Stomach smooth muscle (tissue), 2 donors: ENCODE data around the gene DEAF1.

Experiments
- H3K27ac ChIP-seq: one replicate; pipeline ENCODE4 v1.7.0; 2013; ENCODE audit warnings: mild to moderate bottlenecking, low read length, inconsistent platforms
- H3K27me3 ChIP-seq, 2 donors: one replicate each; pipeline ENCODE4 v1.7.0; 2013; ENCODE audit warnings: low read length in 2 of 2; ENCODE audit not compliant: insufficient read depth in 2 of 2, control insufficient read depth in 1 of 2
- H3K36me3 ChIP-seq, 2 donors: one replicate each; pipeline ENCODE4 v1.7.0; 2013; ENCODE audit warnings: low read length in 2 of 2; ENCODE audit not compliant: control insufficient read depth in 2 of 2, insufficient read depth in 2 of 2
- H3K4me1 ChIP-seq: one replicate; pipeline ENCODE4 v1.7.0; 2013; ENCODE audit warnings: low read length; ENCODE audit not compliant: control insufficient read depth, insufficient read depth
- H3K4me3 ChIP-seq, 2 donors: one replicate each; pipeline ENCODE4 v1.7.0; 2013; ENCODE audit warnings: low read length in 2 of 2
- H3K9ac ChIP-seq, 2 donors: one replicate each; pipeline ENCODE4 v1.7.0; 2013; ENCODE audit warnings: low read length in 2 of 2, mild to moderate bottlenecking in 1 of 2
- H3K9me3 ChIP-seq, 2 donors: one replicate each; pipeline ENCODE4 v1.7.0; 2013; ENCODE audit warnings: low read length in 2 of 2; ENCODE audit not compliant: control insufficient read depth in 2 of 2
- donor health status: healthy.
- donor health status: Pancreatic carcinoma.

Gene DEAF1

GRCh38 chr11:727281-727701 is 32.3 kb upstream of the DEAF1 start:
- no peaks in the 10 kb centered on the region for H3K9me3 ChIP-seq
- no peak overlapping the region for H3K9ac ChIP-seq
- H3K4me1 ChIP-seq = peaks cover 25% of the 10 kb centered on the region

DNA sequence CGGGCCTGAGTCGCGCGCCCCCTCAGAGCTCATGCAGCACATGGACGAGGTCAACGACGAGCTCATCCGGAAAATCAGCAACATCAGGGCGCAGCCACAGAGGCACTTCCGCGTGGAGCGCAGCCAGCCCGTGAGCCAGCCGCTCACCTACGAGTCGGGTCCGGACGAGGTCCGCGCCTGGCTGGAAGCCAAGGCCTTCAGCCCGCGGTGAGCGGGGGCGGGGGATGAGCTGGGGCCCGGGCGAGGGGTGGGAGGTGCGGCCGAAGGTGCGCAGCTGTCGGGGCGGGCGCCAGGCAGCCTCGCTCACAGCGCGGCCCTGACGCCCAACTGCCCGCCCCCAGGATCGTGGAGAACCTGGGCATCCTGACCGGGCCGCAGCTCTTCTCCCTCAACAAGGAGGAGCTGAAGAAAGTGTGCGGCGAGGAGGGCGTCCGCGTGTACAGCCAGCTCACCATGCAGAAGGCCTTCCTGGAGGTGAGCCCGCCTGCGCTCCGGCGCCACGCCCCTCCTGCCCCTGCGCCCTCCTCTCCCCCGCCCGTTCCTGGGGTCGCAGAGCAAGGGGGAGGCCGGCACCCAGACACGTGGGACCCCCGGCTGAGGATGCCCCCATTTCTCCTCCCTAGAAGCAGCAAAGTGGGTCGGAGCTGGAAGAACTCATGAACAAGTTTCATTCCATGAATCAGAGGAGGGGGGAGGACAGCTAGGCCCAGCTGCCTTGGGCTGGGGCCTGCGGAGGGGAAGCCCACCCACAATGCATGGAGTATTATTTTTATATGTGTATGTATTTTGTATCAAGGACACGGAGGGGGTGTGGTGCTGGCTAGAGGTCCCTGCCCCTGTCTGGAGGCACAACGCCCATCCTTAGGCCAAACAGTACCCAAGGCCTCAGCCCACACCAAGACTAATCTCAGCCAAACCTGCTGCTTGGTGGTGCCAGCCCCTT is 31.5 kb upstream of the DEAF1 start:
- no peak overlapping the region for H3K27ac ChIP-seq
- H3K9ac ChIP-seq = no peak overlapping the region
- peaks cover 30% of the 10 kb centered on the region for H3K4me1 ChIP-seq
- peaks cover 26 to 75% of the 10 kb centered on the region in 2 donors for H3K27me3 ChIP-seq
- H3K36me3 ChIP-seq = no peaks in the 10 kb centered on the region
- H3K9me3 ChIP-seq = no peaks in the 10 kb centered on the region
- peak overlapping the region in 1 of 2 donors; percentile 29 for H3K4me3 ChIP-seq

More at GRCh38 chr11:727281-727701, 32.3 kb upstream of the DEAF1 start:
- no peak overlapping the region for H3K4me3 ChIP-seq
- no peaks in the 10 kb centered on the region for H3K36me3 ChIP-seq
- H3K27ac ChIP-seq = no peak overlapping the region
- H3K27me3 ChIP-seq = peaks cover 22 to 68% of the 10 kb centered on the region in 2 donors

- Histone ChIP-seq H3K27ac (no peak overlapping the region), H3K36me3 (no peaks in the 10 kb centered on the region), H3K9ac (no peak overlapping the region), H3K4me1 (peaks cover 36% of the 10 kb centered on the region), H3K4me3 (no peak overlapping the region), H3K27me3 (peaks cover 26 to 82% of the 10 kb centered on the region in 2 donors), H3K9me3 (no peaks in the 10 kb centered on the region)
These were observed 30.7 kb upstream of the DEAF1 start for GRCh38 chr11:725624-726202.

DNA sequence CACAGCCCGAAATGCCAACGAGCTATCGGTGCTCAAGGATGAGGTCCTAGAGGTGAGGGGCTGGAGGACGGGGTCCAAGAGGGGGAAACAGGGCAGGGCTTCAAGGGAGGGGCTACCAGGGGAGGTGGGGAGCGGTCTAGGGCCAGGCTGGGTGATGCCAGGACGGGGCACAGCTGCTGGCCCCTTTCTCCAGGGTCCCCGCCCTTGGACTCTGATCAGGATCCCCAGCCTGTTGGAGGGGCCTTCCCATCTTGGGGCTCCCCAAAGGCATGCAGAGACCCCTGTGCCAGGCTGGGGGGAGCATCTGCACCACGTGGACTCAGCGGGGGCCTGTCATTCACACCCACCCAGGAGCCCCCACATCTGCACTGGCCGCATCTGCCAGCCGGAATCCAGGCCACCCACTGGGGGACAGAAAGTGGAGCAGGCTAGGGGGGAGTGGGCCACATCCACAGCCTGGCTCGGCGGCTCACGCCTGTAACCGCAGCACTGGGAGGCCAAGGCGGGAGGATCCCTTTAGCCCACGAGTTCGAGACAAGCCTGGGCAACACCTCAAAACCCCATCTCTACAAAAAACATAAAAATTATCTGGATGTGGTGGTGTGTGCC is 29.9 kb upstream of the DEAF1 start:
- Histone ChIP-seq H3K4me3 (no peak overlapping the region), H3K4me1 (peaks cover 36% of the 10 kb centered on the region), H3K9ac (no peak overlapping the region), H3K36me3 (no peaks in the 10 kb centered on the region), H3K27me3 (peaks cover 28 to 86% of the 10 kb centered on the region in 2 donors), H3K9me3 (no peaks in the 10 kb centered on the region), H3K27ac (no peak overlapping the region)

GRCh38 chr11:724049-724777 is 29.2 kb upstream of the DEAF1 start:
- Histone ChIP-seq H3K9ac (no peak overlapping the region), H3K4me3 (no peak overlapping the region), H3K36me3 (no peaks in the 10 kb centered on the region), H3K27ac (no peak overlapping the region), H3K27me3 (peaks cover 27 to 81% of the 10 kb centered on the region in 2 donors), H3K9me3 (no peaks in the 10 kb centered on the region), H3K4me1 (peaks cover 36% of the 10 kb centered on the region)

DNA sequence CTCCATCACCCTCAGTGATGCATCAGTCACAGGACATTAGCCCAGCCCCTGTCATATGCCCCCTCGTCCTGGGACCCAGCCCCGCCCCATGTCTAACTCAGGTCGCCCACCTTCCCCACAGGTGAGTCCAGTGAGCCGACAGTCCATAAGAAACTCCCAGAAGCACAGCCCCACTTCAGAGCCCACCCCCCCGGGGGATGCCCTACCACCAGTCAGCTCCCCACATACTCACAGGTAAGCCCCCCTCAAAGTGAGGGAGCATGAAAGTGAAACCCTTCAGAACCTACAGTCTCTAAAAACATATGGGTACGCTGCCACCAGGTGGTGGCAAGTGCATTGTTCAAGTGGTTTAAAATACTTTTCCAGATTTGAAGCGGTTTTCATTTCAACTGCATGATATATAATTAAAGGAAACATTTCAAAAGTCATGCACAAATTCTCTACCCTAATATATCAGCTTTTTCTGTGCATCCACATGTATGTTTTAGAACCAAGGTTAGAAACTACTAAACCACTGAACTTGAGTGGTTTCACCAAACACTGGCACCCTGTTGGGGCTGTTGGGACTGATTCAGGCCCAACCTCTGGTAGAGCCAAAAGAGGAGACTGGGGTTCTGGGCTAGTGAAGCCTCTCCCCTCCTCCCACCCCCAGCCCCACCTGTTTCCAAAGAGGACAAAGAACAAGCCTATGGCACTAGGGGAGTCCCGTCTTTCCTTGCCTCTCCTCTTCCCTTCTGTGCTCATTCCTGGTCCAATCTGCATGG is 28.3 kb upstream of the DEAF1 start:
- Histone ChIP-seq H3K4me1 (peaks cover 32% of the 10 kb centered on the region), H3K27ac (no peak overlapping the region)

GRCh38 chr11:722346-722811 is 27.4 kb upstream of the DEAF1 start:
- Histone ChIP-seq H3K27me3 (peaks cover 23 to 68% of the 10 kb centered on the region in 2 donors), H3K4me3 (no peak overlapping the region), H3K9ac (no peak overlapping the region), H3K9me3 (no peaks in the 10 kb centered on the region), H3K4me1 (peaks cover 25% of the 10 kb centered on the region), H3K36me3 (no peaks in the 10 kb centered on the region), H3K27ac (no peak overlapping the region)

More for the DNA sequence above, 28.3 kb upstream of the DEAF1 start:
- Histone ChIP-seq H3K27me3 (peaks cover 25 to 74% of the 10 kb centered on the region in 2 donors), H3K9ac (no peak overlapping the region), H3K4me3 (no peak overlapping the region), H3K9me3 (no peaks in the 10 kb centered on the region), H3K36me3 (no peaks in the 10 kb centered on the region)

GRCh38 chr11:721741-722345 is 26.8 kb upstream of the DEAF1 start:
- H3K27ac ChIP-seq = no peak overlapping the region
- H3K36me3 ChIP-seq = no peaks in the 10 kb centered on the region
- peaks cover 20 to 62% of the 10 kb centered on the region in 2 donors for H3K27me3 ChIP-seq
- H3K9me3 ChIP-seq = no peaks in the 10 kb centered on the region
- H3K4me1 ChIP-seq = peaks cover 22% of the 10 kb centered on the region
- H3K4me3 ChIP-seq = no peak overlapping the region
- H3K9ac ChIP-seq = no peak overlapping the region

- H3K27me3 ChIP-seq = peaks cover 17 to 57% of the 10 kb centered on the region in 2 donors
- H3K27ac ChIP-seq = no peak overlapping the region
- H3K9ac ChIP-seq = no peak overlapping the region
- H3K9me3 ChIP-seq = no peaks in the 10 kb centered on the region
- peaks cover 21% of the 10 kb centered on the region for H3K4me1 ChIP-seq
- H3K4me3 ChIP-seq = no peak overlapping the region
- no peaks in the 10 kb centered on the region for H3K36me3 ChIP-seq
These were observed 26.3 kb upstream of the DEAF1 start for GRCh38 chr11:721247-721740.
